ENCODE measurements around the gene LRP5.

The LRP5 gene

DNA sequence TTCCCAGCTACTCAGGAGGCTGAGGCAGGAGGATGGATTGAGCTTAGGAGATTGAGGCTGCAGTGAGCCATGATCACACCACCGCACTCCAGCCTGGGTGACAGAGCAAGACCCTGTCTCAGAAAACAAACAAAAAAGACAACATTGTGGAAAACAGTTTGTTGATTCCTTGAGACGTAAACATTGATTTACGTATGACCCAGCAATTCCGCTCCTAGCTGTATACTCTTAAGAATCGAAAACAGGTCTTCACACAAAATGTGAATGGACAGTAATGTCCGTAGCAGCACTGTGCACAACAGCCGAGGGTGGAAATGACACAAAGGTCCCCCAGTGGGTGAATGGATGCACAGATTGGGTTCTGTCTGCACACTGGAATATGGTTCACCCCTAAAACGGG is 49.3 kb downstream of the LRP5 start:
- Histone ChIP-seq H4K8ac (ENCODE audit: low read depth, low read length) (no peak overlapping the region), H3K4me1 (ENCODE audit: control insufficient read depth in 2 of 2, insufficient read depth in 1 of 2, low read depth in 1 of 2, low read length in 2 of 2) (no peaks in the 10 kb centered on the region)
- WGBS, 2 donors (ENCODE audit: extremely low coverage in 2 of 2, insufficient read length in 2 of 2, insufficient replicate concordance in 1 of 2) = no CpG with 5 or more reads among the region's 8 CpGs

DNA sequence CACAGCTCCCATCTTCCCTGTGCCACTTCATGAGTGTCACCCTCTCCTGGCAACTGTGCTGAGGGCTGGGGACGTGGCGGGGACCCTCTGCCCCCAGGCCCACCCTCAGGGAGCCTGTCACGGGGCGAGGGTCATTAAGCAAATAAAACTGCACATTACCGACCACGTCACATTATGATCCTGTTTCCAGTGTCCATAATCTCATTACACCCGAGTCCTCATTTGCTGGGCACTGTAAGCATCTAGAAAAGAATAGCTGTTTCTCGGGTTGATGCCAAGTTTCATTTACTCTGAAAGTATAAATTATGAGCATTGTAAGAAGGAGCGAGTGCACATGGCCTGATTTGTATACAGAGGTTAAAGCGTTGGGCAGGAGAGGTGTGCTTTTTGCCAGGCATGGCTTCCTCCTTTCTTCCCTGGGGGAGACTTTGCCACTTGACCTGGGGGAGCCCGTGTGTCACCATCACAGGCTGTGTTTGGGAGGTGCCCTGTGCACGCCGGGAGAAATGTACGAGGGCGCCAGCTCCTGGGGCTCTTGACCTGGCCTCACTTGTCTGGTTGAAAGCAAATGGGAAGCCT is 50.5 kb downstream of the LRP5 start:
- Histone ChIP-seq H3K4ac (ENCODE audit: low read length) (no peak overlapping the region), H3K4me3 (ENCODE audit: low read length in 2 of 2) (no peak overlapping the region), H2BK5ac (ENCODE audit: low read length) (no peak overlapping the region), H4K8ac (ENCODE audit: low read depth, low read length) (no peak overlapping the region), H3K4me2 (ENCODE audit: insufficient read depth, low read length, poor library complexity, severe bottlenecking) (no peak overlapping the region), H3K27ac (replicated peaks; ENCODE audit: low read length) (no peak overlapping the region), H2BK120ac (ENCODE audit: low read depth, low read length) (no peak overlapping the region), H3K14ac (ENCODE audit: low read length) (no peak overlapping the region), H3K27me3 (ENCODE audit: control insufficient read depth in 3 of 3, insufficient read depth in 3 of 3, low read depth in 1 of 3, low read length in 3 of 3) (no peaks in the 10 kb centered on the region), H3K9me3 (replicated peaks in 1 of 2; ENCODE audit: control insufficient read depth in 2 of 2, insufficient read depth in 1 of 2, low read depth in 1 of 2, low read length in 2 of 2) (peaks cover 6 to 13% of the 10 kb centered on the region in 2 donors), H2AFZ (ENCODE audit: low read length) (no peak overlapping the region), H3K36me3 (replicated peaks in 1 of 2; ENCODE audit: control insufficient read depth in 2 of 2, insufficient read depth in 2 of 2, low read length in 2 of 2) (peaks cover 32 to 50% of the 10 kb centered on the region in 2 donors), H3K23ac (ENCODE audit: low read depth, low read length, poor library complexity) (no peak overlapping the region), H3K9ac (ENCODE audit: low read depth, low read length, poor library complexity) (peak overlapping the region; percentile 80), H3K79me1 (ENCODE audit: low read depth, low read length) (peaks cover 2% of the 10 kb centered on the region), H2BK12ac (ENCODE audit: low read length) (no peak overlapping the region), H3K4me1 (ENCODE audit: control insufficient read depth in 2 of 2, insufficient read depth in 1 of 2, low read depth in 1 of 2, low read length in 2 of 2) (no peaks in the 10 kb centered on the region), H2BK15ac (ENCODE audit: low read length) (no peak overlapping the region), H2AK5ac (ENCODE audit: low read depth, low read length) (no peak overlapping the region), H3K18ac (ENCODE audit: low read length) (no peak overlapping the region), H4K91ac (ENCODE audit: low read depth, low read length, poor library complexity) (no peak overlapping the region)
- DNase-seq (ENCODE audit: low spot score) = no peak
- no CpG with 5 or more reads among the region's 15 CpGs for WGBS, 2 donors (ENCODE audit: extremely low coverage in 2 of 2, insufficient read length in 2 of 2, insufficient replicate concordance in 1 of 2)

More for the DNA sequence above, 49.3 kb downstream of the LRP5 start:
- Histone ChIP-seq H2BK12ac (ENCODE audit: low read length) (no peak overlapping the region), H2AK5ac (ENCODE audit: low read depth, low read length) (no peak overlapping the region), H3K9me3 (replicated peaks in 1 of 2; ENCODE audit: control insufficient read depth in 2 of 2, insufficient read depth in 1 of 2, low read depth in 1 of 2, low read length in 2 of 2) (peaks cover 8 to 13% of the 10 kb centered on the region in 2 donors), H2BK120ac (ENCODE audit: low read depth, low read length) (no peak overlapping the region), H4K91ac (ENCODE audit: low read depth, low read length, poor library complexity) (no peak overlapping the region), H3K4me2 (ENCODE audit: insufficient read depth, low read length, poor library complexity, severe bottlenecking) (no peak overlapping the region), H2BK5ac (ENCODE audit: low read length) (no peak overlapping the region), H3K9ac (ENCODE audit: low read depth, low read length, poor library complexity) (no peak overlapping the region), H3K79me1 (ENCODE audit: low read depth, low read length) (peaks cover 2% of the 10 kb centered on the region), H3K4ac (ENCODE audit: low read length) (no peak overlapping the region), H3K27me3 (ENCODE audit: control insufficient read depth in 3 of 3, insufficient read depth in 3 of 3, low read depth in 1 of 3, low read length in 3 of 3) (no peaks in the 10 kb centered on the region), H3K36me3 (replicated peaks in 1 of 2; ENCODE audit: control insufficient read depth in 2 of 2, insufficient read depth in 2 of 2, low read length in 2 of 2) (peaks cover 31 to 50% of the 10 kb centered on the region in 2 donors), H3K27ac (replicated peaks; ENCODE audit: low read length) (no peak overlapping the region), H3K23ac (ENCODE audit: low read depth, low read length, poor library complexity) (no peak overlapping the region), H3K18ac (ENCODE audit: low read length) (no peak overlapping the region), H3K4me3 (ENCODE audit: low read length in 2 of 2) (no peak overlapping the region), H2BK15ac (ENCODE audit: low read length) (no peak overlapping the region), H2AFZ (ENCODE audit: low read length) (no peak overlapping the region), H3K14ac (ENCODE audit: low read length) (no peak overlapping the region)
- DNase-seq (ENCODE audit: low spot score) = no peak

DNA sequence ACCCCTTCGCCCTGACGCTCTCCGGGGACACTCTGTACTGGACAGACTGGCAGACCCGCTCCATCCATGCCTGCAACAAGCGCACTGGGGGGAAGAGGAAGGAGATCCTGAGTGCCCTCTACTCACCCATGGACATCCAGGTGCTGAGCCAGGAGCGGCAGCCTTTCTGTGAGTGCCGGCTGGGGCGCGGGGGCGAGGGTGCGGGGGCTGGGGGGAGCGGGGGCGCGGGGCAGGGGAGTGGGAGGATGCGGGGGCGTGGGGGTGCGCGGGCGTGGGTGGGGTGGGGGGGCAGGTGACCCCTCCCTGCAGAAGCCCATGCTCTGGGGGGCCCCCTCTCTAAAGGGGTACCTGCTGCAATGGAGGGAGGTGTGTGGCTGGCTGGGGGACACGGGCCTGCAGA is 51.4 kb downstream of the LRP5 start:
- H2AK5ac ChIP-seq (ENCODE audit: low read depth, low read length) = no peak overlapping the region
- no peak for DNase-seq (ENCODE audit: low spot score)
- no peak overlapping the region for H3K9ac ChIP-seq (ENCODE audit: low read depth, low read length, poor library complexity)
- no peak overlapping the region for H3K23ac ChIP-seq (ENCODE audit: low read depth, low read length, poor library complexity)
- H4K91ac ChIP-seq (ENCODE audit: low read depth, low read length, poor library complexity) = no peak overlapping the region
- H3K18ac ChIP-seq (ENCODE audit: low read length) = no peak overlapping the region
- no peak overlapping the region for H3K27ac ChIP-seq (replicated peaks; ENCODE audit: low read length)
- H4K8ac ChIP-seq (ENCODE audit: low read depth, low read length) = peak overlapping the region; percentile 43
- no peak overlapping the region for H3K4me3 ChIP-seq (ENCODE audit: low read length in 2 of 2)
- WGBS, 2 donors (ENCODE audit: extremely low coverage in 2 of 2, insufficient read length in 2 of 2, insufficient replicate concordance in 1 of 2) = no CpG with 5 or more reads among the region's 20 CpGs
- no peak overlapping the region for H3K14ac ChIP-seq (ENCODE audit: low read length)
- H3K9me3 ChIP-seq (replicated peaks in 1 of 2; ENCODE audit: control insufficient read depth in 2 of 2, insufficient read depth in 1 of 2, low read depth in 1 of 2, low read length in 2 of 2) = peaks cover 4 to 11% of the 10 kb centered on the region in 2 donors
- no peak overlapping the region for H2BK12ac ChIP-seq (ENCODE audit: low read length)
- peaks cover 2% of the 10 kb centered on the region for H3K79me1 ChIP-seq (ENCODE audit: low read depth, low read length)
- H2BK5ac ChIP-seq (ENCODE audit: low read length) = no peak overlapping the region
- no peak overlapping the region for H2BK120ac ChIP-seq (ENCODE audit: low read depth, low read length)
- peaks cover 31 to 49% of the 10 kb centered on the region in 2 donors for H3K36me3 ChIP-seq (replicated peaks in 1 of 2; ENCODE audit: control insufficient read depth in 2 of 2, insufficient read depth in 2 of 2, low read length in 2 of 2)
- H2BK15ac ChIP-seq (ENCODE audit: low read length) = no peak overlapping the region
- H3K4me1 ChIP-seq (ENCODE audit: control insufficient read depth in 2 of 2, insufficient read depth in 1 of 2, low read depth in 1 of 2, low read length in 2 of 2) = no peaks in the 10 kb centered on the region
- no peaks in the 10 kb centered on the region for H3K27me3 ChIP-seq (ENCODE audit: control insufficient read depth in 3 of 3, insufficient read depth in 3 of 3, low read depth in 1 of 3, low read length in 3 of 3)
- no peak overlapping the region for H3K4me2 ChIP-seq (ENCODE audit: insufficient read depth, low read length, poor library complexity, severe bottlenecking)
- H3K4ac ChIP-seq (ENCODE audit: low read length) = no peak overlapping the region
- no peak overlapping the region for H2AFZ ChIP-seq (ENCODE audit: low read length)

DNA sequence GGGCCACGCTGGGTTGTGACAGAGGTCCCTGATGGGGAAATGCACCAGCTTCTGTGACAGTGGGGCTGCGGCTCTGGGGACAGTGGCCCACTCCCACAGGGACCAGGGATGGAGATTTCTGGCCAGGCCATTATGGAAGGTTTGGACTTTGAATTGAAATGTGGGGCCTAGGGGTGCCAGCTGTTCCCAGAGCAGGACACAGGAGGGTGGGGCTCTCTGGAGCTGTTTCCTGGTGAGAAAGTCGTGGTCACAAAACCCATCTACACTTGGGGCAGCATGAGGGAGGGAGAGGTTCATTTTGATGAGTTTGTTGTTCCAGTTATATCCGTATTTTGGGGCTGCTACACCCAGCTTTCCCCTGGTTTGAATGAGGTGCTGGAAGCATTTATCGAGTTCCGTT is 52.2 kb downstream of the LRP5 start:
- Histone ChIP-seq H2BK15ac (ENCODE audit: low read length) (no peak overlapping the region), H3K36me3 (replicated peaks in 1 of 2; ENCODE audit: control insufficient read depth in 2 of 2, insufficient read depth in 2 of 2, low read length in 2 of 2) (peaks cover 27 to 45% of the 10 kb centered on the region in 2 donors), H3K4me1 (ENCODE audit: control insufficient read depth in 2 of 2, insufficient read depth in 1 of 2, low read depth in 1 of 2, low read length in 2 of 2) (no peaks in the 10 kb centered on the region), H3K23ac (ENCODE audit: low read depth, low read length, poor library complexity) (no peak overlapping the region), H3K14ac (ENCODE audit: low read length) (no peak overlapping the region), H3K4me2 (ENCODE audit: insufficient read depth, low read length, poor library complexity, severe bottlenecking) (no peak overlapping the region), H3K4ac (ENCODE audit: low read length) (no peak overlapping the region), H2BK5ac (ENCODE audit: low read length) (no peak overlapping the region), H3K18ac (ENCODE audit: low read length) (peak overlapping the region; percentile 28), H2BK120ac (ENCODE audit: low read depth, low read length) (no peak overlapping the region), H3K9ac (ENCODE audit: low read depth, low read length, poor library complexity) (no peak overlapping the region), H3K9me3 (replicated peaks in 1 of 2; ENCODE audit: control insufficient read depth in 2 of 2, insufficient read depth in 1 of 2, low read depth in 1 of 2, low read length in 2 of 2) (peaks cover 4 to 5% of the 10 kb centered on the region in 2 donors), H4K8ac (ENCODE audit: low read depth, low read length) (no peak overlapping the region), H2AFZ (ENCODE audit: low read length) (no peak overlapping the region), H3K27me3 (ENCODE audit: control insufficient read depth in 3 of 3, insufficient read depth in 3 of 3, low read depth in 1 of 3, low read length in 3 of 3) (no peaks in the 10 kb centered on the region), H3K4me3 (ENCODE audit: low read length in 2 of 2) (no peak overlapping the region), H3K79me1 (ENCODE audit: low read depth, low read length) (peaks cover 3% of the 10 kb centered on the region), H2AK5ac (ENCODE audit: low read depth, low read length) (no peak overlapping the region), H3K27ac (replicated peaks; ENCODE audit: low read length) (no peak overlapping the region), H2BK12ac (ENCODE audit: low read length) (no peak overlapping the region), H4K91ac (ENCODE audit: low read depth, low read length, poor library complexity) (no peak overlapping the region)
- WGBS, 2 donors (ENCODE audit: extremely low coverage in 2 of 2, insufficient read length in 2 of 2, insufficient replicate concordance in 1 of 2) = no CpG with 5 or more reads among the region's 6 CpGs
- no peak for DNase-seq (ENCODE audit: low spot score)

All from neuronal stem cell (in vitro differentiated cells).